Measurements from ENCODE around the gene RERGL.
"Not testable (repeated sequence)": the region's sequence is repeated elsewhere in the genome, so short reads cannot be mapped to it uniquely, and the experiment has no call there.

The RERGL gene

GRCh38 chr12:18040060-18040742 lies 49.8 kb downstream of the RERGL start:
- not testable (repeated sequence) for H3K36me3 ChIP-seq (ENCODE audit: control insufficient read depth, insufficient read depth, low read length); H3K4me3 ChIP-seq (ENCODE audit: insufficient read depth, low read depth, low read length); H3K27me3 ChIP-seq (ENCODE audit: control insufficient read depth, insufficient read depth, low read length, poor library complexity, severe bottlenecking); H3K27ac ChIP-seq (ENCODE audit: insufficient read depth, low read depth, low read length, poor library complexity, severe bottlenecking); H3K9me3 ChIP-seq (ENCODE audit: control insufficient read depth, low read length); H3K4me1 ChIP-seq (ENCODE audit: control insufficient read depth, insufficient read depth, low read length)
- WGBS, 2 experiments = 95 to 96% methylated on average over 27 of the region's 27 CpGs
